ENCODE data around the gene ZNF519. TPM values are rescaled to one million over a fixed set of nuclear protein-coding genes. Genes with fewer than 3 reads are reported as not detected.
"Not testable (repeated sequence)": the region's sequence is repeated elsewhere in the genome, so short reads cannot be mapped to it uniquely, and the experiment has no call there.

The ZNF519 gene
- 9.5 TPM for polyA plus RNA-seq (2013)

- 2% methylated on average over 13 of the region's 20 CpGs for WGBS (ENCODE audit: insufficient coverage)
- H3K27ac ChIP-seq (ENCODE audit: insufficient read depth in 1 of 2, low read depth in 1 of 2, low read length in 2 of 2, poor library complexity in 1 of 2, severe bottlenecking in 2 of 2), result peak within 1 kb of the TSS in 1 of 2 experiments; percentile 70
Measured at GRCh38 chr18:14132271-14132700, at the start of gene ZNF519. Gene ZNF519, minus strand, starts transcription at chr18:14132435. Its CDS starts 158 bp downstream, at chr18:14132277.

GRCh38 chr18:14179306-14179705 is 47.1 kb upstream of the ZNF519 start:
- Histone ChIP-seq H3K27me3 (replicated peaks in 2 of 5; ENCODE audit: control insufficient read depth in 4 of 5, insufficient read depth in 5 of 5, low read length in 4 of 5) (no peaks in the 10 kb centered on the region), H3K9me3 (ENCODE audit: control extremely low read depth in 1 of 5, control insufficient read depth in 4 of 5, insufficient read depth in 2 of 5, low read depth in 1 of 5, low read length in 4 of 5) (no peaks in the 10 kb centered on the region), H3K27ac (ENCODE audit: insufficient read depth in 1 of 2, low read depth in 1 of 2, low read length in 2 of 2, poor library complexity in 1 of 2, severe bottlenecking in 2 of 2) (no peak overlapping the region), H3K4me3 (ENCODE audit: control insufficient read depth in 1 of 7, extremely low read depth in 1 of 7, insufficient read depth in 4 of 7, low read depth in 2 of 7, low read length in 6 of 7) (peak overlapping the region; percentile 46 to 82 (median 63)), H3K36me3 (ENCODE audit: control insufficient read depth in 4 of 4, insufficient read depth in 4 of 4, low read length in 3 of 4) (no peaks in the 10 kb centered on the region), H3K4me1 (ENCODE audit: control extremely low read depth in 1 of 4, control insufficient read depth in 4 of 4, insufficient read depth in 4 of 4, low read length in 3 of 4) (peaks cover 0 to 2% (median 1%) of the 10 kb centered on the region in 4 experiments)
- WGBS (ENCODE audit: insufficient coverage), result 52% methylated on average over 14 of the region's 28 CpGs
- no peak for DNase-seq
- ChIA-PET CTCF (interaction anchor here (1.0 kb wide), 1 partner anchor 9 kb away, joined by 3 read pairs; no protein-coding TSS in a partner anchor), POLR2A (no interaction called here)

More at GRCh38 chr18:14132271-14132700, at the start of gene ZNF519:
- H3K4me1 ChIP-seq (ENCODE audit: control extremely low read depth in 1 of 4, control insufficient read depth in 4 of 4, insufficient read depth in 4 of 4, low read length in 3 of 4); H3K36me3 ChIP-seq (ENCODE audit: control insufficient read depth in 4 of 4, insufficient read depth in 4 of 4, low read length in 3 of 4); POLR2A ChIA-PET; CTCF ChIA-PET; H3K9me3 ChIP-seq (ENCODE audit: control extremely low read depth in 1 of 5, control insufficient read depth in 4 of 5, insufficient read depth in 2 of 5, low read depth in 1 of 5, low read length in 4 of 5); H3K27me3 ChIP-seq (replicated peaks in 2 of 5; ENCODE audit: control insufficient read depth in 4 of 5, insufficient read depth in 5 of 5, low read length in 4 of 5): not testable (repeated sequence)
- H3K4me3 ChIP-seq (ENCODE audit: control insufficient read depth in 1 of 7, extremely low read depth in 1 of 7, insufficient read depth in 4 of 7, low read depth in 2 of 7, low read length in 6 of 7), result peak within 1 kb of the TSS; percentile 64 to 86 (median 74)
- peak; percentile 93 to 99 (median 98) for DNase-seq

- peak; percentile 84 to 94 (median 93) for DNase-seq
- H3K4me1 ChIP-seq (ENCODE audit: control extremely low read depth in 1 of 4, control insufficient read depth in 4 of 4, insufficient read depth in 4 of 4, low read length in 3 of 4); H3K36me3 ChIP-seq (ENCODE audit: control insufficient read depth in 4 of 4, insufficient read depth in 4 of 4, low read length in 3 of 4); H3K9me3 ChIP-seq (ENCODE audit: control extremely low read depth in 1 of 5, control insufficient read depth in 4 of 5, insufficient read depth in 2 of 5, low read depth in 1 of 5, low read length in 4 of 5); H3K27ac ChIP-seq (ENCODE audit: insufficient read depth in 1 of 2, low read depth in 1 of 2, low read length in 2 of 2, poor library complexity in 1 of 2, severe bottlenecking in 2 of 2); POLR2A ChIA-PET; H3K27me3 ChIP-seq (replicated peaks in 2 of 5; ENCODE audit: control insufficient read depth in 4 of 5, insufficient read depth in 5 of 5, low read length in 4 of 5): not testable (repeated sequence)
- CTCF ChIA-PET, result interaction anchor here (0.9 to 1.0 kb wide), 3 partner anchors 9 to 218 kb away, joined by 3 read pairs; no protein-coding TSS in a partner anchor
- WGBS (ENCODE audit: insufficient coverage), result 48% methylated on average over 12 of the region's 61 CpGs
- H3K4me3 ChIP-seq (ENCODE audit: control insufficient read depth in 1 of 7, extremely low read depth in 1 of 7, insufficient read depth in 4 of 7, low read depth in 2 of 7, low read length in 6 of 7), result peak overlapping the region; percentile 46 to 82 (median 63)
Measured at GRCh38 chr18:14178321-14179196, 46.3 kb upstream of the ZNF519 start.

- H3K27ac ChIP-seq (ENCODE audit: insufficient read depth in 1 of 2, low read depth in 1 of 2, low read length in 2 of 2, poor library complexity in 1 of 2, severe bottlenecking in 2 of 2); H3K4me3 ChIP-seq (ENCODE audit: control insufficient read depth in 1 of 7, extremely low read depth in 1 of 7, insufficient read depth in 4 of 7, low read depth in 2 of 7, low read length in 6 of 7); H3K36me3 ChIP-seq (ENCODE audit: control insufficient read depth in 4 of 4, insufficient read depth in 4 of 4, low read length in 3 of 4); POLR2A ChIA-PET; H3K9me3 ChIP-seq (ENCODE audit: control extremely low read depth in 1 of 5, control insufficient read depth in 4 of 5, insufficient read depth in 2 of 5, low read depth in 1 of 5, low read length in 4 of 5); H3K27me3 ChIP-seq (replicated peaks in 2 of 5; ENCODE audit: control insufficient read depth in 4 of 5, insufficient read depth in 5 of 5, low read length in 4 of 5); H3K4me1 ChIP-seq (ENCODE audit: control extremely low read depth in 1 of 4, control insufficient read depth in 4 of 4, insufficient read depth in 4 of 4, low read length in 3 of 4): not testable (repeated sequence)
- peak in 1 of 3 donors; percentile 2 for DNase-seq
- 94% methylated on average over 18 of the region's 48 CpGs for WGBS (ENCODE audit: insufficient coverage)
- CTCF ChIA-PET, result interaction anchor here (0.9 to 1.0 kb wide), 2 partner anchors 216 to 219 kb away, joined by 3 read pairs; no protein-coding TSS in a partner anchor
Measured at GRCh38 chr18:14177540-14178320, 45.5 kb upstream of the ZNF519 start.

- H3K27ac ChIP-seq (ENCODE audit: insufficient read depth in 1 of 2, low read depth in 1 of 2, low read length in 2 of 2, poor library complexity in 1 of 2, severe bottlenecking in 2 of 2); POLR2A ChIA-PET; H3K27me3 ChIP-seq (replicated peaks in 2 of 5; ENCODE audit: control insufficient read depth in 4 of 5, insufficient read depth in 5 of 5, low read length in 4 of 5); H3K4me1 ChIP-seq (ENCODE audit: control extremely low read depth in 1 of 4, control insufficient read depth in 4 of 4, insufficient read depth in 4 of 4, low read length in 3 of 4); H3K9me3 ChIP-seq (ENCODE audit: control extremely low read depth in 1 of 5, control insufficient read depth in 4 of 5, insufficient read depth in 2 of 5, low read depth in 1 of 5, low read length in 4 of 5); DNase-seq; CTCF ChIA-PET; H3K36me3 ChIP-seq (ENCODE audit: control insufficient read depth in 4 of 4, insufficient read depth in 4 of 4, low read length in 3 of 4); H3K4me3 ChIP-seq (ENCODE audit: control insufficient read depth in 1 of 7, extremely low read depth in 1 of 7, insufficient read depth in 4 of 7, low read depth in 2 of 7, low read length in 6 of 7): not testable (repeated sequence)
- 100% methylated on average over 2 of the region's 6 CpGs for WGBS (ENCODE audit: insufficient coverage)
Measured at GRCh38 chr18:14175404-14175803, 43.2 kb upstream of the ZNF519 start.

- no peak for DNase-seq
- Histone ChIP-seq H3K27me3 (replicated peaks in 2 of 5; ENCODE audit: control insufficient read depth in 4 of 5, insufficient read depth in 5 of 5, low read length in 4 of 5) (no peaks in the 10 kb centered on the region), H3K4me1 (ENCODE audit: control extremely low read depth in 1 of 4, control insufficient read depth in 4 of 4, insufficient read depth in 4 of 4, low read length in 3 of 4) (peaks cover 0 to 2% (median 1%) of the 10 kb centered on the region in 4 experiments), H3K4me3 (ENCODE audit: control insufficient read depth in 1 of 7, extremely low read depth in 1 of 7, insufficient read depth in 4 of 7, low read depth in 2 of 7, low read length in 6 of 7) (no peak overlapping the region), H3K9me3 (ENCODE audit: control extremely low read depth in 1 of 5, control insufficient read depth in 4 of 5, insufficient read depth in 2 of 5, low read depth in 1 of 5, low read length in 4 of 5) (no peaks in the 10 kb centered on the region), H3K36me3 (ENCODE audit: control insufficient read depth in 4 of 4, insufficient read depth in 4 of 4, low read length in 3 of 4) (no peaks in the 10 kb centered on the region), H3K27ac (ENCODE audit: insufficient read depth in 1 of 2, low read depth in 1 of 2, low read length in 2 of 2, poor library complexity in 1 of 2, severe bottlenecking in 2 of 2) (no peak overlapping the region)
- ChIA-PET POLR2A (no interaction called here), CTCF (no interaction called here)
- 90% methylated on average over 4 of the region's 5 CpGs for WGBS (ENCODE audit: insufficient coverage)
Measured at GRCh38 chr18:14174706-14175085, 42.5 kb upstream of the ZNF519 start.
